Fibroblast of peridontal ligament (primary cell): ENCODE data around the gene LUZP1.
"Not testable (repeated sequence)": the region's sequence is repeated elsewhere in the genome, so short reads cannot be mapped to it uniquely, and the experiment has no call there.

Source experiments
- DNase-seq: peaks from one replicate; pipeline ENCODE4 v3.0.0-alpha.2; 2010; ENCODE audit errors: extremely low read depth

LUZP1 gene

DNA sequence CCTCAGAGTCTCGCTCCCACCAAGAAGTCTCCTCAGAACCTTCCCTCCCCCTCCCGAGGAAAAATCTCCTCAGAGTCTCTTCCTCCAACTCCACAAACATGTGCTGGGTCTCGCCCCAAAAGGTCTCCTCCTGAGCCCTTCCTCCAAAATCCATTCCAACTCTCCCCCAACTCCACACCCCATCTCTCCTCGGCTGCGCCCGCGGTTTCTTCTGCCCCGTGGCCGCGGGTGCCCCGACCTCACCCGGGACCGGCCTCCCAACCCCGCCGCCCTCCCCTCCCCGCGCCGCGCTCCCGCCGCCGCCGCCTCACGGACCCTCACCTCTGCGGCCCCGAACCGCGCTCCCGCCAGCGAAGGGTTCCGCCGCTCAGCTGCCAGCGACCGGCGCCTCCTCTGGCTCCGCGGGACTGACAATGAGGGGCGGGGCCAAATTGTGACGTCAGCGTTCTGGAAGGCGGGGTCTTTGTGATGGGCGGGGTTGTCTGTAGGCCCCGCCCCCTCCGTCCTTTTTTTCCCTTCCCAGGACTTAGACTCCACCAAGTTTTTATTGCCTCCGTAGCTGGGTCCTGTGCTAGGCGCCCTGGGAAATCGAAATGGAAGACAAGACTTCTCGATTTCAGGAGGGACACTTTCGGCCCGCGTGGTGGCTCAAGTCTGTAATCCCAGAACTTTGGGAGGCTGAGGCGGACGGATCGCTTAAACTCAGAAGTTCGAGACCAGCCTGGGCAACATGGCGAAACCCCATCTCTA lies at the start of gene LUZP1:
TSS of gene LUZP1 (minus strand) at position 412 of the 750 bp plus-strand sequence.
- peak; percentile 89 for DNase-seq

DNA sequence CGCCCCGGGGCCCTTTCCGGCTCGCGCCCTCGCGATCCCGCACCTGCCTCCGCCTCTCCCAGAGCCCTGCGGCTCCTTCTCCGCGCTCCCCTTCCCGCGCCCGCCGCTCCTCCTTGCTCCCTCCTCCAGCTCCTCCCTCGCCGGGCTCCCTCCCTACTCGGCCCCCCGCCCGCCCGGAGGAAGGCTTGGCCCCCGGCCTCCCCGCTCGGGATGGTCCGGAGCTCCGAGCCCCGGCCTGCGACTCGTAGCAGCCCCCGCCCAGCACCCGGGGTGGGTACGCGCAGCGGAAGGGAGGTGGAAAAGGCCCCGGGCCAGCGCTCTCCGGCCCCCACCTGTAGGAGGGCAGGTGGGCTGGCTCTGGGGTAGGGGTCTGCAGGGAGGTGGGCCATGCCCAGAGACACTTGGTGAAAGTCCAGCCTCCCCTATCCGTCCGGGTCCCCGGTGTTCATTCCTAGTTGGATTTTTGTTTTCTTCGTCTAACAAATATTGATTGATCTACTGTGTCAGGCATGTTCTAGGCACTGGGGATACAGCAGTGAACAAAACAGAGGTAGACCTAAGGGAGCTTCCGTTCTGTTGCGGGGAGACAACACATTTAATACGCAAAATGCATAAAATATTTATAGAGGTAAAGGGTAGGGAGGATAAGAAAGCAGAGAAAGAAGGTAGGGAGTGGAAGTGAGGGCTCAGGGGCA lies 48.9 kb upstream of the LUZP1 start, which contains the start of gene HTR1D:
TSS of gene HTR1D (minus strand) at position 82 of the 695 bp plus-strand sequence. CDS start 23,283 bp downstream, outside the sequence.
- no peak for DNase-seq

DNA sequence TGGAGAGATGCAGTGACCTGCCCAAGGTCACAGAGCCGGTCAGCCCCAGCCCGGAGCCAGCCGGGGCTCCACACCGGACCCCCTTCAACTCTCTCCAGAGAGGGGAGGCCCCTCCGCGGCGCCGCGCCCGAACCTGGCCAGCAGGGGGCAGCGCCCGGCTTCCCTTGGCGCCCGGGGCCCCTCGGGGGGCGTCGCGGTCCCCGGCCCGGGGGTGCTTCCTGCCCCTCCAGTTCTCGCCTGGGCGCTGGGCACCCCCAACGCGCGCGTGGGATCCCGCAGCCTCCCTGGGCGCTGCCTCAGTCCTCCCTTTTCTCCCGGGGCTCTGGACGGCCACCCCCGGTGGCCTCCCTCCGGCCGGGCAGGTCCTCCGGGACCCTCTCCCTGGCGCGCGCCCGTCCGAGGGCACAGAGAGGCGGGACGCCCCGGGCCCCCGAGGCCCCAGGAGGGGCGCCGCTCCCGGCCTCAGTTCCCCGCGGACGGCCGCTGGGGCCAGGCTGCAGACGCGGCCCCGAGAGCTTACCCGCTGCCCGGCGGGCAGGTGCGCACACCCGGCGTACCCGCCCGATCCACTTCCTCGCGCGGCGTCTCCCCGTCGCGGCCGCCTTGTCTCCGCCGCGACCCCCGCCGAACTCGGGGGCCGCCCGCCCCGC lies 48.2 kb upstream of the LUZP1 start:
- DNase-seq: no peak

DNA sequence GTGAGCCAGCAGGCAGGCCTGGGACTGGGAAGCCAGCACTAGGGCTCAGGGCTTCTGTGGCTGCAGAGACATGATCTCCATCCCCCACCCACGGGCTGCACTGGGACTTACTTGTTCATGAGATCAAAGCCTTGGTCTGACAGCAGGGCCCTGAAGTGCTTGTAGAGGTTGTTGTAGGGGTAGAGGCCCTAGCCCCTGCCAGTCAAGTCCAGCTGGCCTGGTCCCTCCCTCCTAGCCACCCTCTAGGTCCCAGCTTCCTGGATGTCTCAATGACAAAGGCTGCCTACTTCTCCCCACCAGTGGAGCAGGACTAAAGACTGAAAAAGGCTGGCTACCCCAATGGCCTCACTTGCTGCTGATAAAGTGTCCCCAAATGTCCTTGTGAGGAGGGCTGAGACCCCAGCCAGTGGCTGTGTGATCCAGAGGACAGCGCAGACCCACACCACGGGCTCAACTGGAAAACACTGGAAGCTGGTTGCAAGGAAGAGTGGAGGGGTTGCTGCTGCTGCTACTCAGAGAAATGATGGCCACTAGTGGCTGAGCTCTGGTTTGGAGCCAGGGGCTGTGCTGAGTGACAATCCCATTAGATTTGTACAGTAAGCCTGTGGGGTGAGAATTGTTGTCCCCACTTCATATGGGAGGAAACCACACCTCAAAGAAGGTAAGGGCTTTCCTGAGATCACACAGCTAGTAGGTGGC lies 47.2 kb upstream of the LUZP1 start:
- DNase-seq: no peak

DNA sequence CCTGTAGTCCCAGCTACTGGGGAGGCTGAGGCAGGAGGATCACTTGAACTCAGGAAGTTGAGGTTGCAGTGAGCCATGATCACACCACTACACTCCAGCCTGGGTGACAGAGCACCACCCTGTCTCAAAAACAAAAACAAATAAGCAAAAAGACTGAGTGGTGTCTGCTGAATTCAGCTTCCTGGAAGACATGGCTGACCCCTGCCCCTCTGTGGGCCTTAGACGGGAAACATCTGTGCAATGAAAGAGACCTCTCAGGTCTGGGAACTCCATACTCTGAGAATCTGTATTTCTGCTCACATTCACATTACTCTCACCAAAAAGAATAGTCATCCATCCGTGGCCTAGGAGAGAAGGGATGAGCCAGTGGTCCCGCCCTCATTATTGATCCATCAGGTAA lies 46.6 kb upstream of the LUZP1 start:
- no peak for DNase-seq

DNA sequence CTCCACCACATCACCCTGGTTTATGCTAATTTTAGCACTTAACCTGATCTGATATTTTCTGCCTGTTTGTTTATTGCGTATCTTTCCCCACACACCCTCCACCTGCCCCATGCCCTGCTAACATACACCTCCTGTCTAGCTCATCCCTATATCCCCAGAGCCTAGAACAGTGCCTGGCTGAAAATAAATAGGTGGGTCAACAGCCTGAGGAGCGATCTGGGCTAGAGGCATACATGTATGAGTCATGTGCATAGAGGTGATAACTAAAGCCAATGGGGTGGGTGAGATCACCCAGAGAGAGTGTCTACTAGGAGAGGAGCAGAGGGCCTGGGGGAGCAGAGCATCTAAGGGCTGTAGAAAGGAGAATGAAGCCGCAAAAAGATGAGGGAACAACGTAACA lies 46.0 kb upstream of the LUZP1 start:
- no peak for DNase-seq

DNA sequence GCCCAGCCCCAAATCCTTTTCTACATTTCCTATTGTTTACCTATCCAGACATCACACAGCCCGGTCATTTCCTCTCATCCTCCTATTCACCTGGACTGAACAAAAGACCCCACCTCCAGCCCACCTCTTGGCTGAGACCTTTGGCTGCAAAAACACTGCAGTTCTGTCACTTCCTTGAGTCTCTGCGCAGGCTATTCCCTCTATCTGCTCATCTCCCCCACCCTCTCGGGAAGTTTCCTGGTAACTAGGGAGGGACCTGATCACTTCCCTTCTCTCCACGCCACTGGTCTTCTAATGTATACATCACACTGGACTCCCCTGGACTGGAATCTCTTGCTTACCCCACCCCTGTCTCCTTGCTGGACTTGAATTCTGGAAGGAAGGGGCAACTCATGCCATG lies 43.3 kb upstream of the LUZP1 start:
- DNase-seq: no peak

DNA sequence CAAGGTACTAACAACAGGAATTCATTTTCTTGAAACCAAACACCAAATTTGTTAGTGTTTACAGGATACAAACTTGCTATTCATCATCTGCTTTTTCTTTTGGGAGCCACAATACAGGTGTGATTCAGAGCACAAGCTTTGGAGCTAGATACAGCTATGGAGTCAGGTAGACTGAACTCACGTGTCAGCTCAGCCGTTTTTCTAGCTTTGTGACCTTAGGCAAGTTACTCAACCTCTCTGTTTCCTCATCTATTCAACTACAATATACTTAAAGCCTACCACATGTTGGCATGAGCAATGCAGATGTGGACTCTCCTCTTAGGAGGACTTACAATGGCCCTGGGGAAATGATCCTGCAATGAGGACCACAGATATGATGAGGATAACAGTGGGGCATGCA lies 42.3 kb upstream of the LUZP1 start:
- no peak for DNase-seq

DNA sequence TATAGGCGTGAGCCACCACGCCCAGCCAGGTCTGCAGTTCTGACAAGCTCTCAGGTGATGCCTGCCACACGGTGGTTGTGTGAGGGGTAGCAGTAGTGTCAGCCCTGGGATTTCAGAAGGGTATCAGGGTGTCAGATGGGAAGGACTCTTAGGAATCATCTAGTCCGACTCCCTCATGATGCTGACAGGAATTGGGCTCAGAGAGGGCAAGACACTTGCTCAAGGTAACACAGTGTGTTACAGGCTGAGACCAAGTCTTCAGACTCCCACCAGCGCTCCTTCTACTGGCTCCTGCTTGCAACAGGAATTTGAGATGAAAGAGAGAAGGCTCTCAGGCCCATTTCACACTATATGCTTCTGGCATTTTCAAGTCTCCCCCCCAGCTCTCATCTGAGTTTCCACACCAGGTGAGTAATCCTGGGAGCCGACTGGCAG lies 41.7 kb upstream of the LUZP1 start:
- DNase-seq: no peak

DNA sequence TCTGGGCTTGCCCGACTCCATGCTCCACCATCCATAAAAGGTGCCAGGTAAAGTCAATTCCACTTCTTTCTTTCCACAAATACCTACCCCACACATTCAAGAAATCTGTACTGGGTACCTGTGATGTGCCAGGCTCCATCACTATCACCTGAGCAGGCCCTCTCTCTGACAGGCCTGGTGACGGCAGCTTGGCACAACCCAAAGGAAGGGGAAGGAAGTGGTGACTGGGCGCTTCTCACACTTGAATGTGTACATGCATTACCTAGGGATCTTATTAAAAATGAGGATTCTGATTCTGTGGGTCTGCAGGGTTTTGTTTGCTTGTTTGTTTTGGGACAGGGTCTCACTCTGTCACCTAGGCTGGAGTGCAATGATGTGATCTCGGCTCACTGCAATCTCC lies 41.1 kb upstream of the LUZP1 start:
- no peak for DNase-seq

DNA sequence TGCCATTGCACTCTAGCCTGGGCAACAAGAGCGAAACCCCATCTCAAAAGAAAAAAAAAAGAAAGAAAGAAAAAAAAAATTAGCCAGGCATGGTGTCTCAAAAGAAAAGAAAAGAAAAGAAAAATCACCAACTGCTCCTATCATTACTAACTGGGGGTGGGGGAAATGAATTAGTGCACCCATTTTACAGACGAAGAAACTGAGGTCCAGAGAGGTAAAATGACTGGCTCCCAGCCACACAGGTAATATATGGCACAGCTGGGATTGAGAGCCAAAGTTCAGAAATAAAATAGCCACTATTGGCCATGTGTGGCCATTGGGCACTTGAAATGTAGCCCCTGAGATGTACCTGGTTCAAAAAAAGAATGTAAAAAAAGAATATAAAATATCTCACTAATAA lies 39.9 kb upstream of the LUZP1 start:
- no peak for DNase-seq

DNA sequence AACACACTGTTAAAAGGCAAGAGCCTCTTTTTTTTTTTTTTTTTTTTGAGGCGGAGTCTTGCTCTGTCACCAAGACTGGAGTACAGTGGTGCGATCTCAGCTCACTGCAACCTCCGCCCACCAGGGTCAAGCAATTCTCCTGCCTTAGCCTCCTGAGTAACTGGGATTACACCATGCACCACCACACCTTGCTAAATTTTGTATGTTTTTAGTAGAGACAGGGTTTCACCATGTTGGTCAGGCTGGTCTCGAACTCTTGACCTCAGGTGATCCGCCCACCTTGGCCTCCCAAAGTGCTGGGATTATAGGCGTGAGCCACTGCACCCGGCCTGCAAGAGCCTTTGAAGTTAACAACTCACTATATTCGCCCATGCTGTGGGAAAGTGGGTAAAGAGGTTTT lies 39.1 kb upstream of the LUZP1 start:
- not testable (repeated sequence) for DNase-seq

DNA sequence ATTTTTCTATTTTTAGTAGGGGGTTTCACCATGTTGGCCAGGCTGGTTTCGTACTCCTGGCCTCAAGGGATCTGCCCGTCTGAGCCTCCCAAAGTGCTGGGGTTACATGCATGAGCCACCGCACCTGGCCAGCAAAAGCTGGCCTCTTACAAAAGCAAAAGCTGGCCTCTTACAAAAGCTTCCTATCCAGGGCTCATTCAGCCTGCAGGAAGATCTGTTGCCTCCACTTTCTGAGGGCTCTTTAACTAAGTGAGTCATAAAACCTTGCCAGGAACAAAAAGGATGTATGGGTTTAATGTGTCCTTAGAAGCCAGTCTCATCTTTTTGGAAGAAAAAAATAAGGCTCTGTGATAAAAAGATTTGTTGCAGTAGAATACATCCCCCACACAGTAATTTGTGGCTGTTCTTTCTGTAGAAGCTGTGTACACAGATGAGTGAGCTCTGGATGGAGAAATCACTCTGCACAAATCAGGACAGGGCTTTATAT lies 33.6 kb upstream of the LUZP1 start:
- DNase-seq: peak; percentile 42

DNA sequence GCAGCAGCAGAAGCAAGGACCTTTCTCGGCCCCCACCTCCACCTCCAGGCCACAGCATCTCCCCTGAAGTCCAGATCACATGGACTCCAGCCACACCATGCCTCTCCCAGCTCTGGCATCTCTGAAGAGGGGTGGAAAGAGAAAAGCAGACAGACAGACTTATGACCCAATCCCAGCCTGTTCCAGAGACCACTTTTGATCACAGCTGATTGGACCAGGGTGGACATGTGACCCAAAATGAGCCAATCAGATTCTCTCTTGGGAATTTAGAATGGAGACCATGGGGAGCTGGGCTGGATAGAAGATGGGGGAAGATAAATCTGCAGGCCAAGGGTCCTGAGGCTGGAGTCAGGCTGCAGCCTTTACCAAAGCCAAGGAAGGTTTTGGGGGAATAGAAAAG lies 32.2 kb upstream of the LUZP1 start:
- no peak for DNase-seq

DNA sequence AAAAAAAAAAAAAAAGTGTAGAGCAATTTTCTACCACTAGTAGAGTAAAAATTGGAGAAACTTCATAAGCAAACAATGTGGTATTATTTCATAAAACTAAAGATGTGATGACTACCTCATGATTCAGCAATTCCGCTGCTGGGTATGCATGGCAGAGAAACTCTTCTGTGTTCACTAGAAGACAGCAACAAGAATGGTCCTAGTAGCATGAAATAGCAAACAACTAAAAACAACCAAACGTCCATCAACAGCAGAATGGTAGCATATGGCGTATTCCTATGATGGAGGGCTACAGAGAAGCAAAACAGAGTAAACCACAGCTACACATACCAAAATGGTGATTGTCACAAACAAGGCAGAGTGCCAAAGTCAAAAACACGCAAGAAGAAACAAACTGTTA lies 29.7 kb upstream of the LUZP1 start:
- peak; percentile 95 for DNase-seq

DNA sequence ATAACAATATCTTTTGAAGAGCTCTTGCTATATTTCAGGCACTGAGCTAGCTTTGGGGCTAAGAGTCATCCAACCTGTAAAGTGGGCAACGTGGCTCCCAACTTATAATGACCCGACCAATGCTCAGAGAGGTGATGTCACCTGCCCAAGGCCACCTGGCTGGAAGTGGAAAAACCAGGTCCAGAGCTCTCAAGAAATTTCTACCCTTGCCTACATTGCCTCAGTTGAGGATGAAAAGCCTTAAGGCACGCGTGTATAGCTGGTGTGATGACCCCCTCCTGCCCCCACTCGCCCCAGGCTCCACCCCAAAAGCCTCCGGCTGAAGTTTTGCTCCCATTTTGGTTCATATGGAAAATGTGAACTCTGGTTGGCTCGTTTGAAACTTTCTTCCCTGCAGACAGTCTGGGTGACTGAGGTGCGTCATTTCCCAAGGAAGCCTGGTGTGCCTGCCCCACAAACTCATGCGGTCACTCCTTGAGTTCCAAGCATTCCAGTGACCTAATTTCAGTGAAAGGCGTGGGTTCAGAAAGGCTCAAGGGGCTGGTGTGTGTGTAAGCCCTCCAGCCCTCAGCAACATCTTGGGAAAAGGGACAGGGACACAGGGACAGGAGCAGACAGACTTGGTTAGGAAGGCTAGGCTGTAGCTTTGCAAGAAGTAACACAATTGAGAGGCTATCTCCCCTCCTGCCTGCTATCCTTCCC lies 28.1 kb upstream of the LUZP1 start:
- peak; percentile 86 for DNase-seq

DNA sequence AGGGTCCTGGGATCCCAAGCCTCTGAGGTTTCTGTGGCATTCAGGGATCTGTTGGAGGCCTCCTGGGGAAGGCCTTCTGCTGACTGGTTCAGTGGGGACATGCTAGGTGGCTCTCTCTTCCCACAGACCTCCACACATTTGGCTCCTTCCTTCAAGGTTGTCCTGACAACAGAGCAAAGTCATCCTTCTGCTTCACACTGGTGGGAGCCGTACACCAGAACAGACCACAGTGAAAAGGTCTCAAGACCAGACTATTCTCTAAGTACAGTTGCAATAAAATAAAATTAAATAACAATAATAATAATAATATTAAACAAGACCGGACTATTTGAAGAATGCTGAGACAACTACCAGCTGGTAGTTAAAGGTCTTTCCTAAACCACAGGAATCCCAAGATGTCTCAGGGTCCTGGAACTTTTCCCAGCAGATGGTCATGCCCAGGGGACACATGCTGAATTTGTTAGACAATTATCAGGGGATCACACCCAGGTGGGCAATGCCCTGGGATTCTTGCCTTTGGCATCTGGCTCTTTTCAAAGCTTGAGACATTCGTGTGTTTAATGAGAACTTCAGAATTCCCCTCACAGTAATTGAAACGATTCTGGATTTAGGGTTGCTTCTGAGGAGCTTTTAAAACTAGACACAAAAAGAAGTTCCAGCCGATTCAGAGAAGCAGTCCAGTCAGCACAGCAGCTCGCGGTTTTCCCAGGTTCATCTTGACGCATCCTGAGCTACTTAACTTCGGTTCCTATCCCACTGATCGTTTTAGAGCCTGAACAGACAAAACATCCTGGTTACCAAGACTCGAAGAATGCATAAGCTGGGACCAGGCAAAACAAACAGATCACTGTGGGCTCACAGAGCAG lies 25.7 kb upstream of the LUZP1 start:
- DNase-seq: peak; percentile 64

DNA sequence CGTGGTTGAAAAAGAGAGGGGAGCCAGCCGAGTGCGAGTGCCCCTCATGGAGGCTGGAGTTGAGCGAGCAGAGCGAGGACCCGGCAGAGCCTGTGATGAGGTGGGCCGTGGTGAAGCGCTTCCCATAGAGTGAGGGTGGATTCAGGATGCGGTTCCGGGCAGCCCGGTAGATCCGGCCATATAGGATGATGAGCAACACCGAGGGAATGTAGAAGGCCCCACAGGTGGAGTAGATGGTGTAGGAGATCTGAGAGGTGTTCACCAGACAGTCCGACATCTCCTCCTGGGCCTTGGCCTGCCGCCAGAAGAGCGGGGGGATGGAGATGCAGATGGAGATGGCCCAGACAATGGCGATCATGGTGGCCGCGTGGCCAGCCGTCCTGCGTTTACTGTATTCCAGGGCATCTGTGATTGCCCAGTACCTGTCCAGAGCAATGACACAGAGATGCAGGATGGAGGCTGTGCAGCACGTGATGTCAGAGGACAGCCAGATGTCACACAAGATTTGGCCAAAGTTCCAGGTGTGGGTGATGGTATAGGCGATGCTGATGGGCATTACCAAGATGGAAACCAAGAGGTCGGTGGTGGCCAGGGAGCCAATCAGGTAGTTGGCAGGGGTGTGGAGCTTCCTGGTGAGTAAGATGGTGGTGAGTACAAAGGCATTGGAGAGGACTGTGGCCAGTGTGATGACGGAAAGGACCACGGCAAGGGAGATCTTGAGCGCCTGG lies 24.9 kb upstream of the LUZP1 start:
- DNase-seq: no peak

DNA sequence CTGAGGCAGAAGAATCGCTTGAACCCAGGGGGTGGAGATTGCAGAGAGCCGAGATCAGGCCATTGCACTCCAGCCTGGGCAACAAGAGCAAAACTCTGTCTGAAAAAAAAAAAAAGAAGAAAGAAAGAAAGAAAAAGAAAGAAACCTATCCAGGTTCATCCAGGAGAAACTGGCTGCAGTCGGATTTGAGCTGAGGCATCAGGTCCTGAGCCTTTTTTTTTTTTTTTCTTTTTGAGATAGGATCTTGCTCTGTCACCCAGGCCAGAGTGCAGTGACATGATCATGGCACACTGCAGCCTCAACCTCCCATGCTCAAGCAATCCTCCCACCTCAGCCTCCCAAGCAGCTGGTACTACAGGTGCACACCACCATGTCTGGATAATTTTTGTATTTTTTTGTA lies 22.5 kb upstream of the LUZP1 start:
- DNase-seq: no peak
